Measurements from ENCODE around the gene ATP11B. TPM values are rescaled to one million over a fixed set of nuclear protein-coding genes. Genes with fewer than 3 reads are reported as not detected.

ATP11B gene
- total RNA-seq, 3 donors from 2014 or later (not counting 1 experiment from before 2014, with no cell fraction given): 157 to 174 (median 172) TPM

GRCh38 chr3:182814419-182815062, 21.2 kb downstream of the ATP11B start:
- no peaks in the 10 kb centered on the region for H3K27me3 ChIP-seq (ENCODE audit: control insufficient read depth, insufficient read depth, low read length)
- ATAC-seq (no peak), DNase-seq (no peak)
- Mint-ChIP-seq H3K27me3 (ENCODE audit: low read depth in 2 of 2) (no peaks in the 10 kb centered on the region), H3K4me3 (no peak overlapping the region), H3K27ac (peak overlapping the region; percentile 17 to 33), H3K36me3 (no peaks in the 10 kb centered on the region), H3K4me1 (peaks cover 49 to 67% of the 10 kb centered on the region in 2 donors), H3K9me3 (no peaks in the 10 kb centered on the region)
- no peaks in the 10 kb centered on the region for H3K36me3 ChIP-seq (ENCODE audit: control insufficient read depth, insufficient read depth, low read length)
- WGBS (ENCODE audit: insufficient coverage): 84% methylated on average over 4 of the region's 4 CpGs
- TF ChIP-seq CTCF (IDR thresholded peaks at IDR 0.05): no peak
- H3K4me1 ChIP-seq (ENCODE audit: control insufficient read depth, insufficient read depth, low read length): peaks cover 3% of the 10 kb centered on the region
- H3K9me3 ChIP-seq (ENCODE audit: control insufficient read depth, insufficient read depth, low read length): no peaks in the 10 kb centered on the region
- no peak overlapping the region for H3K4me3 ChIP-seq (ENCODE audit: low read length)
- H3K27ac ChIP-seq (ENCODE audit: low read length): no peak overlapping the region
- intact Hi-C loops (cut with micrococcal nuclease): no loop called here

DNA sequence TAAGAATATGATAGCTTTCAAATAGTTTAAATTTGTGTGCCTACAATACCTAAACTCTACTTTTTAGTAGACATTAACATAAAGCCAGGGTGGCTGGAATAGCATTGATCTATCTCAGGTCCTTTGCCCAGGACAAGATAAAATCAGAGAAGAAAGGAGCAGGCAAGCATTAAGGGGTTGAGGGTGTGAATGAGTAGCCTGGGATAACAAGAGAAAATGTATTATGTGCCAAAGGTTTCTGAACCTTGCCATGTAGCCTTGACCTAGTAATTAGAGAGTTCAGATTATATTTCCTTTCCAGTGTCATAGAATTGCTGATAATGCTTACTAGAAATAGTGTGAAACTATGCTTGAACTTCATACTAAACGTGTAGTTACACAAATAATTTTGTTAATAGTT, 22.9 kb downstream of the ATP11B start:
- TF ChIP-seq CTCF (IDR thresholded peaks at IDR 0.05): no peak
- H3K36me3 ChIP-seq (ENCODE audit: control insufficient read depth, insufficient read depth, low read length): peaks cover 2% of the 10 kb centered on the region
- intact Hi-C loops (cut with micrococcal nuclease): no loop called here
- Mint-ChIP-seq H3K4me3 (peak overlapping the region; percentile 33), H3K36me3 (no peaks in the 10 kb centered on the region), H3K27me3 (ENCODE audit: low read depth in 2 of 2) (no peaks in the 10 kb centered on the region), H3K4me1 (peaks cover 43 to 66% of the 10 kb centered on the region in 2 donors), H3K9me3 (no peaks in the 10 kb centered on the region), H3K27ac (peak overlapping the region; percentile 76 to 77)
- H3K27me3 ChIP-seq (ENCODE audit: control insufficient read depth, insufficient read depth, low read length): no peaks in the 10 kb centered on the region
- WGBS (ENCODE audit: insufficient coverage): no CpG with 5 or more reads among the region's 1 CpG
- H3K27ac ChIP-seq (ENCODE audit: low read length): no peak overlapping the region
- no peak for DNase-seq
- no peaks in the 10 kb centered on the region for H3K9me3 ChIP-seq (ENCODE audit: control insufficient read depth, insufficient read depth, low read length)
- H3K4me3 ChIP-seq (ENCODE audit: low read length): no peak overlapping the region
- ATAC-seq: no peak
- peaks cover 3% of the 10 kb centered on the region for H3K4me1 ChIP-seq (ENCODE audit: control insufficient read depth, insufficient read depth, low read length)

GRCh38 chr3:182818296-182818978, 25.1 kb downstream of the ATP11B start:
- Mint-ChIP-seq H3K4me1 (peaks cover 28 to 47% of the 10 kb centered on the region in 2 donors), H3K9me3 (no peaks in the 10 kb centered on the region), H3K27ac (peak overlapping the region in 1 of 2 donors; percentile 60), H3K4me3 (no peak overlapping the region), H3K27me3 (ENCODE audit: low read depth in 2 of 2) (no peaks in the 10 kb centered on the region), H3K36me3 (no peaks in the 10 kb centered on the region)
- Histone ChIP-seq H3K27me3 (ENCODE audit: control insufficient read depth, insufficient read depth, low read length) (no peaks in the 10 kb centered on the region), H3K36me3 (ENCODE audit: control insufficient read depth, insufficient read depth, low read length) (peaks cover 10% of the 10 kb centered on the region), H3K4me1 (ENCODE audit: control insufficient read depth, insufficient read depth, low read length) (peaks cover 3% of the 10 kb centered on the region), H3K4me3 (ENCODE audit: low read length) (no peak overlapping the region), H3K9me3 (ENCODE audit: control insufficient read depth, insufficient read depth, low read length) (no peaks in the 10 kb centered on the region), H3K27ac (ENCODE audit: low read length) (no peak overlapping the region)
- intact Hi-C loops (cut with micrococcal nuclease): no loop called here
- ATAC-seq (no peak), DNase-seq (no peak)
- no peak for TF ChIP-seq CTCF (IDR thresholded peaks at IDR 0.05)
- WGBS (ENCODE audit: insufficient coverage): 100% methylated on average over 1 of the region's 4 CpGs

Data from natural killer cell (primary cell).